ENCODE data around the gene GGN. TPM values are rescaled to one million over a fixed set of nuclear protein-coding genes. Genes with fewer than 3 reads are reported as not detected.
"Not testable (repeated sequence)": the region's sequence is repeated elsewhere in the genome, so short reads cannot be mapped to it uniquely, and the experiment has no call there.

Gene GGN
- total and polyA plus RNA-seq, 2 experiments from 2014 or later, result 0.60 to 1.1 TPM

- TF ChIP-seq EZH2phosphoT487 (IDR thresholded peaks at IDR 0.05; ENCODE audit: low read depth, severe bottlenecking, unreplicated experiment) (no peak), EZH2 (IDR thresholded peaks at IDR 0.05; ENCODE audit: borderline replicate concordance) (no peak)
- TF ChIP-seq, protein P1, sequence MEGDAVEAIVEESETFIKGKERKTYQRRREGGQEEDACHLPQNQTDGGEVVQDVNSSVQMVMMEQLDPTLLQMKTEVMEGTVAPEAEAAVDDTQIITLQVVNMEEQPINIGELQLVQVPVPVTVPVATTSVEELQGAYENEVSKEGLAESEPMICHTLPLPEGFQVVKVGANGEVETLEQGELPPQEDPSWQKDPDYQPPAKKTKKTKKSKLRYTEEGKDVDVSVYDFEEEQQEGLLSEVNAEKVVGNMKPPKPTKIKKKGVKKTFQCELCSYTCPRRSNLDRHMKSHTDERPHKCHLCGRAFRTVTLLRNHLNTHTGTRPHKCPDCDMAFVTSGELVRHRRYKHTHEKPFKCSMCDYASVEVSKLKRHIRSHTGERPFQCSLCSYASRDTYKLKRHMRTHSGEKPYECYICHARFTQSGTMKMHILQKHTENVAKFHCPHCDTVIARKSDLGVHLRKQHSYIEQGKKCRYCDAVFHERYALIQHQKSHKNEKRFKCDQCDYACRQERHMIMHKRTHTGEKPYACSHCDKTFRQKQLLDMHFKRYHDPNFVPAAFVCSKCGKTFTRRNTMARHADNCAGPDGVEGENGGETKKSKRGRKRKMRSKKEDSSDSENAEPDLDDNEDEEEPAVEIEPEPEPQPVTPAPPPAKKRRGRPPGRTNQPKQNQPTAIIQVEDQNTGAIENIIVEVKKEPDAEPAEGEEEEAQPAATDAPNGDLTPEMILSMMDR (IDR thresholded peaks at IDR 0.05; ENCODE audit: poor library complexity), result no peak
- H3K9me2 ChIP-seq (replicated peaks; ENCODE audit: insufficient read depth), result no peaks in the 10 kb centered on the region
- H3K79me2 ChIP-seq, result no peaks in the 10 kb centered on the region
- no peak overlapping the region for H3K4me3 ChIP-seq
- no peaks in the 10 kb centered on the region for H3K36me3 ChIP-seq (replicated peaks; ENCODE audit: insufficient read depth, low read depth)
- peaks cover 10% of the 10 kb centered on the region for H3K27me3 ChIP-seq
- DNase-seq (ENCODE audit: low spot score), result no peak
- no peaks in the 10 kb centered on the region for H3K4me1 ChIP-seq (ENCODE audit: insufficient read depth)
- H3K4me2 ChIP-seq, result no peak overlapping the region
- WGBS (ENCODE audit: low lambda C conversion rate, missing lambda C conversion rate), result 84% methylated on average over 14 of the region's 14 CpGs
- H4K20me1 ChIP-seq (ENCODE audit: insufficient read depth, poor library complexity, severe bottlenecking), result no peaks in the 10 kb centered on the region
- no peak overlapping the region for H3K27ac ChIP-seq
- H2AFZ ChIP-seq, result no peak overlapping the region
- no peaks in the 10 kb centered on the region for H3K9me3 ChIP-seq (ENCODE audit: low read depth)
These were observed 41.4 kb upstream of the GGN start for GRCh38 chr19:38429055-38429810.

- whole genome bisulfite sequencing (ENCODE audit: low lambda C conversion rate, missing lambda C conversion rate), result 85% methylated on average over 17 of the region's 17 CpGs
- not testable (repeated sequence) for H2AFZ ChIP-seq, H3K4me2 ChIP-seq
These were observed 39.3 kb upstream of the GGN start for GRCh38 chr19:38427035-38427677.

GRCh38 chr19:38425810-38426466, 38.1 kb upstream of the GGN start, which contains the start of gene RASGRP4:
TSS of gene RASGRP4 (minus strand) at chr19:38426219. CDS start at chr19:38426091, 128 bp downstream.
- WGBS (ENCODE audit: low lambda C conversion rate, missing lambda C conversion rate), result 56% methylated on average over 16 of the region's 20 CpGs
- no peak within 1 kb of the TSS for H3K4me2 ChIP-seq
- H3K27ac ChIP-seq, result no peak within 1 kb of the TSS
- no peaks in the 10 kb centered on the region for H3K79me2 ChIP-seq
- TF ChIP-seq, protein P1 (IDR thresholded peaks at IDR 0.05; ENCODE audit: poor library complexity), result no peak
- no peak for TF ChIP-seq EZH2phosphoT487 (IDR thresholded peaks at IDR 0.05; ENCODE audit: low read depth, severe bottlenecking, unreplicated experiment)
- H3K9me3 ChIP-seq (ENCODE audit: low read depth), result no peaks in the 10 kb centered on the region
- no peak for DNase-seq (ENCODE audit: low spot score)
- H3K27me3 ChIP-seq, result no peaks in the 10 kb centered on the region
- no peaks in the 10 kb centered on the region for H3K36me3 ChIP-seq (replicated peaks; ENCODE audit: insufficient read depth, low read depth)
- no peak within 1 kb of the TSS for H3K4me3 ChIP-seq
- H4K20me1 ChIP-seq (ENCODE audit: insufficient read depth, poor library complexity, severe bottlenecking), result no peaks in the 10 kb centered on the region
- H2AFZ ChIP-seq, result no peak within 1 kb of the TSS
- no peaks in the 10 kb centered on the region for H3K9me2 ChIP-seq (replicated peaks; ENCODE audit: insufficient read depth)
- no peaks in the 10 kb centered on the region for H3K4me1 ChIP-seq (ENCODE audit: insufficient read depth)

More at GRCh38 chr19:38427035-38427677, 39.3 kb upstream of the GGN start:
- H3K9me2 ChIP-seq (replicated peaks; ENCODE audit: insufficient read depth); H3K4me1 ChIP-seq (ENCODE audit: insufficient read depth); H3K4me3 ChIP-seq; DNase-seq (ENCODE audit: low spot score); H3K9me3 ChIP-seq (ENCODE audit: low read depth); H3K79me2 ChIP-seq; H4K20me1 ChIP-seq (ENCODE audit: insufficient read depth, poor library complexity, severe bottlenecking); H3K36me3 ChIP-seq (replicated peaks; ENCODE audit: insufficient read depth, low read depth); H3K27ac ChIP-seq; H3K27me3 ChIP-seq: not testable (repeated sequence)

Measured in hepatocyte (in vitro differentiated cells).